ENCODE measurements around the gene TEKT1. TPM values are rescaled to one million over a fixed set of nuclear protein-coding genes. Genes with fewer than 3 reads are reported as not detected.
"Not testable (repeated sequence)": the region's sequence is repeated elsewhere in the genome, so short reads cannot be mapped to it uniquely, and the experiment has no call there.

TEKT1 gene
- total RNA-seq, 1 donor from 2014 or later, result not detected

DNA sequence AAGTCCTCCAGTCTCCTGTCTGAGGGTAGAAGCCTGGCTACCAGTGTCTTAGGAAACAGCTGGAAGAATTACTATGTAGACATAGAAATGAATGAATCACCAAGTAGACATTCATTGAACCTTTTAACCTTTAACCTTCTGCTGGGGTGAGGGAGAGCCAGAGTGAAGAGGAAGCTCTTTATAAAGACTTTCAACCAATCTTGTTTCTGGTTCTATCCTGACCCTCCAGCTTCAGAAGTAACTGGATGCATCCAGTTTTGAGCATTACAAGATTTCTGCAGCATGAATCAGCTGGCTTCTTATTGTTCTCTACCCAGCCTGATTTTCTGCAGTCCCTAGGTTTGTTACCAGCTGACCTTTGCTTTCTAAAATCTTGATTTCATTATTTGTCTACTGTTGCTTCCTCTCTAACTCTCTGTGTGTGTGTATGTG is 8.5 kb downstream of the TEKT1 start:
- peaks cover 19% of the 10 kb centered on the region for H3K9me3 ChIP-seq (replicated peaks)
- intact Hi-C loops (cut with micrococcal nuclease), result no loop called here
- no peak overlapping the region for H3K27ac ChIP-seq (replicated peaks)
- TF ChIP-seq, protein P1, sequence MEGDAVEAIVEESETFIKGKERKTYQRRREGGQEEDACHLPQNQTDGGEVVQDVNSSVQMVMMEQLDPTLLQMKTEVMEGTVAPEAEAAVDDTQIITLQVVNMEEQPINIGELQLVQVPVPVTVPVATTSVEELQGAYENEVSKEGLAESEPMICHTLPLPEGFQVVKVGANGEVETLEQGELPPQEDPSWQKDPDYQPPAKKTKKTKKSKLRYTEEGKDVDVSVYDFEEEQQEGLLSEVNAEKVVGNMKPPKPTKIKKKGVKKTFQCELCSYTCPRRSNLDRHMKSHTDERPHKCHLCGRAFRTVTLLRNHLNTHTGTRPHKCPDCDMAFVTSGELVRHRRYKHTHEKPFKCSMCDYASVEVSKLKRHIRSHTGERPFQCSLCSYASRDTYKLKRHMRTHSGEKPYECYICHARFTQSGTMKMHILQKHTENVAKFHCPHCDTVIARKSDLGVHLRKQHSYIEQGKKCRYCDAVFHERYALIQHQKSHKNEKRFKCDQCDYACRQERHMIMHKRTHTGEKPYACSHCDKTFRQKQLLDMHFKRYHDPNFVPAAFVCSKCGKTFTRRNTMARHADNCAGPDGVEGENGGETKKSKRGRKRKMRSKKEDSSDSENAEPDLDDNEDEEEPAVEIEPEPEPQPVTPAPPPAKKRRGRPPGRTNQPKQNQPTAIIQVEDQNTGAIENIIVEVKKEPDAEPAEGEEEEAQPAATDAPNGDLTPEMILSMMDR (IDR thresholded peaks at IDR 0.05; ENCODE audit: borderline replicate concordance), result no peak
- no peaks in the 10 kb centered on the region for H3K4me1 ChIP-seq
- peaks cover 45% of the 10 kb centered on the region for H3K27me3 ChIP-seq (ENCODE audit: low read depth)
- H3K4me3 ChIP-seq, result no peak overlapping the region
- H3K36me3 ChIP-seq, result no peaks in the 10 kb centered on the region
- no peak for DNase-seq

DNA sequence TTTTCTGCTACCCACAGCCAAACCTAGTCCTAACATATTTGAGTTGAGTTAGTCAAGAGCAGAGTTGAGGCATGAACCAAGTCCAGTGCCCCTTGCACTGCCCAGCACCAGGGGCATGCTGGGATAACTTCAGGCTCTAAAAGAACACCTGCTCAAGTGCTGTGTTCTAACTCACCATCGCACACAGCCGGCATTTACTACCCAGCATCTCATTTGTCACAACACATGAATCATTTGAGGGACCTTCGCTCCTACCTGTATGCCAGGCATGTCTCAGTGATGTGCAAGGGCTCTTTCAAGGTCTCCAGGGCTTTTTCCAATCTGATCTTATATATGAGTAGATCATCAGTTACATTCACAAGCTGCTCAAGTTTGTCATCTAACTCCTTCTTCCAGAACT is 12.6 kb downstream of the TEKT1 start:
- Histone ChIP-seq H3K27me3 (ENCODE audit: low read depth) (peaks cover 39% of the 10 kb centered on the region), H3K9me3 (replicated peaks) (peaks cover 19% of the 10 kb centered on the region), H3K4me1 (no peaks in the 10 kb centered on the region), H3K36me3 (no peaks in the 10 kb centered on the region), H3K4me3 (no peak overlapping the region), H3K27ac (replicated peaks) (no peak overlapping the region)
- intact Hi-C loops (cut with micrococcal nuclease), result no loop called here
- DNase-seq, result no peak
- TF ChIP-seq, protein P1 (IDR thresholded peaks at IDR 0.05; ENCODE audit: borderline replicate concordance), result no peak

DNA sequence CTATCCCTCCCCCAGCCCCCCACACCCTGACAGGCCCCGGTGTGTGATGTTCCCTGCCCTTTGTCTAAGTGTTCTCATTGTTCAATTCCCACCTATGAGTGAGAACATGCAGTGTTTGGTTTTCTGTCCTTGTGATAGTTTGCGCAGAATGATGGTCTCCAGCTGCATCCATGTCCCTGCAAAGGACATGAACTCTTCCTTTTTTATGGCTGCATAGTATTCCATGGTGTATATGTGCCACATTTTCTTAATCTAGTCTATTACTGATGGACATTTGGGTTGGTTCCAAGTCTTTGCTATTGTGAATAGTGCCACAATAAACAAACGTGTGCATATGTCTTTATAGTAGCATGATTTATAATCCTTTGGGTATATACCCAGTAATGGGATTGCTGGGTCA is 15.2 kb downstream of the TEKT1 start:
- Histone ChIP-seq H3K27me3 (ENCODE audit: low read depth) (peaks cover 58% of the 10 kb centered on the region), H3K9me3 (replicated peaks) (peaks cover 18% of the 10 kb centered on the region)
- H3K27ac ChIP-seq (replicated peaks); H3K36me3 ChIP-seq; intact Hi-C loops (cut with micrococcal nuclease); H3K4me1 ChIP-seq; H3K4me3 ChIP-seq; DNase-seq: not testable (repeated sequence)

DNA sequence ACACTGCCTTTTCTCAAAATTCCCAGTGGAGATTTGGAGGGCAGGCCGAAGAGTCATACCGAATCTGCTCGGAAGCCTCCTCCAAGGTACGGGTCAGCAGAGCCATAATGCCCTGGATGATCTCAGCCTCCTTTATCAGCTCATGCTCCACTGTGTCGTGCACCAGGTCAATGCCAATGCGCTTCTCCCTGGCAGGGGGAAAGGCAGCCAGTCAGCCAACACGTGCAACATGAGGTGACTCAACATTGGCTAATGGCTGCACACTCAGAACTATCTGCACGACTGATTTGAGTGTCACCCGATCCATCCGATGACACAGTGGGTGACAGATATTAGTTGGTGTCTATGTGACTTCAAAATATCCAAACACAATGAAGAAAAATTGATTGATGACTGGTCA is 15.8 kb downstream of the TEKT1 start:
- Histone ChIP-seq H3K36me3 (no peaks in the 10 kb centered on the region), H3K4me3 (no peak overlapping the region), H3K27ac (replicated peaks) (no peak overlapping the region), H3K4me1 (no peaks in the 10 kb centered on the region), H3K9me3 (replicated peaks) (peaks cover 12% of the 10 kb centered on the region), H3K27me3 (ENCODE audit: low read depth) (peaks cover 64% of the 10 kb centered on the region)
- TF ChIP-seq, protein P1 (IDR thresholded peaks at IDR 0.05; ENCODE audit: borderline replicate concordance), result no peak
- intact Hi-C loops (cut with micrococcal nuclease), result no loop called here
- DNase-seq, result no peak

DNA sequence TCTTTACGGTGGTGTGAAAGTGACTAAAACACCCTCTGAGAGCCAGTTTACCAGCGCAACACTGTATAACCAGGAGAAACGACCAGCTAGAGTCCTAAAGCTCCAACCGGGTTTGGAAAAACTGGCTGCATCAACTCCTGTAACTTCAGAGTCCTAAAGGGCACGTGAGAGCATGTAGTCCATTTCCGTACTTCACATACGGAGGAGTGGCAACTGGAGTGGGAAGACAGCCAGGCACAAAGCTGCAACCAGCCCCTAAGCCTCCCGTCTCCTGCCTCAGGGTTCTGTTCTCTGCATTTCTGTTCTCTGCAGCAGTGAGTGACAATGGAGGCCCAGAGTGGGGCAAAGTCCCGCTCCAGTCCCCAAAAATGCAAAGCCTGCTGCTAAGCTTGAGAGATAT is 19.2 kb downstream of the TEKT1 start:
- peaks cover 79% of the 10 kb centered on the region for H3K27me3 ChIP-seq (ENCODE audit: low read depth)
- H3K36me3 ChIP-seq, result no peaks in the 10 kb centered on the region
- H3K9me3 ChIP-seq (replicated peaks), result peaks cover 20% of the 10 kb centered on the region
- H3K4me1 ChIP-seq, result no peaks in the 10 kb centered on the region
- intact Hi-C loops (cut with micrococcal nuclease), result no loop called here
- TF ChIP-seq, protein P1 (IDR thresholded peaks at IDR 0.05; ENCODE audit: borderline replicate concordance), result no peak
- no peak overlapping the region for H3K4me3 ChIP-seq
- no peak overlapping the region for H3K27ac ChIP-seq (replicated peaks)
- no peak for DNase-seq

DNA sequence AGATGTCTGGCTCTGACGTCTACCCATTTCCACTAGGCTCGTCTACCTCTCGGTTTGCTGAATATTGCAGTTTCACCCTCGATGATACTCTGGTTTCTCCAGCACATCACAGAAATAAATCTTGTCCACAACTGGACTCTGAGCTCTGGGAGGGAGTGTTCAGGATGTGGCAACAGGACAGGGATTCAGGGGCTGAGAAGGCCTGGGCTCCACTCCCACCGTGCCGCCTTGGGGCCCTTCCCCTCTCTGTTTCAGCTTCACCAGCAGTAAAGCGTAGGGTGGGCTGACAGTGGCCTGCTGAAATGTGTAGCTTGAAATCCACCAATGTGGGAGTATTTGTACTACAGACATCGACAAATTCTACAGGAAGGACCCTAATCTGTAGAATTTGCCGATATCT is 20.0 kb downstream of the TEKT1 start:
- no peaks in the 10 kb centered on the region for H3K36me3 ChIP-seq
- H3K9me3 ChIP-seq (replicated peaks), result peaks cover 20% of the 10 kb centered on the region
- intact Hi-C loops (cut with micrococcal nuclease), result no loop called here
- peaks cover 74% of the 10 kb centered on the region for H3K27me3 ChIP-seq (ENCODE audit: low read depth)
- no peak for DNase-seq
- TF ChIP-seq, protein P1 (IDR thresholded peaks at IDR 0.05; ENCODE audit: borderline replicate concordance), result no peak
- no peak overlapping the region for H3K4me3 ChIP-seq
- H3K4me1 ChIP-seq, result no peaks in the 10 kb centered on the region
- H3K27ac ChIP-seq (replicated peaks), result no peak overlapping the region

Measured in left ventricle myocardium inferior (tissue), 1 donor.